CD4-positive, alpha-beta T cell treated with Interleukin-4 for 4 hours (primary cell): ENCODE measurements around the gene DELE1.
A peak's percentile ranks its signal among the peaks of the same experiment; 100 is the strongest.

Source experiments
- DNase-seq: peaks from one replicate; pipeline ENCODE4 v3.0.0-alpha.2; 2020

DELE1 gene, protein sequence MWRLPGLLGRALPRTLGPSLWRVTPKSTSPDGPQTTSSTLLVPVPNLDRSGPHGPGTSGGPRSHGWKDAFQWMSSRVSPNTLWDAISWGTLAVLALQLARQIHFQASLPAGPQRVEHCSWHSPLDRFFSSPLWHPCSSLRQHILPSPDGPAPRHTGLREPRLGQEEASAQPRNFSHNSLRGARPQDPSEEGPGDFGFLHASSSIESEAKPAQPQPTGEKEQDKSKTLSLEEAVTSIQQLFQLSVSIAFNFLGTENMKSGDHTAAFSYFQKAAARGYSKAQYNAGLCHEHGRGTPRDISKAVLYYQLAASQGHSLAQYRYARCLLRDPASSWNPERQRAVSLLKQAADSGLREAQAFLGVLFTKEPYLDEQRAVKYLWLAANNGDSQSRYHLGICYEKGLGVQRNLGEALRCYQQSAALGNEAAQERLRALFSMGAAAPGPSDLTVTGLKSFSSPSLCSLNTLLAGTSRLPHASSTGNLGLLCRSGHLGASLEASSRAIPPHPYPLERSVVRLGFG

DNA sequence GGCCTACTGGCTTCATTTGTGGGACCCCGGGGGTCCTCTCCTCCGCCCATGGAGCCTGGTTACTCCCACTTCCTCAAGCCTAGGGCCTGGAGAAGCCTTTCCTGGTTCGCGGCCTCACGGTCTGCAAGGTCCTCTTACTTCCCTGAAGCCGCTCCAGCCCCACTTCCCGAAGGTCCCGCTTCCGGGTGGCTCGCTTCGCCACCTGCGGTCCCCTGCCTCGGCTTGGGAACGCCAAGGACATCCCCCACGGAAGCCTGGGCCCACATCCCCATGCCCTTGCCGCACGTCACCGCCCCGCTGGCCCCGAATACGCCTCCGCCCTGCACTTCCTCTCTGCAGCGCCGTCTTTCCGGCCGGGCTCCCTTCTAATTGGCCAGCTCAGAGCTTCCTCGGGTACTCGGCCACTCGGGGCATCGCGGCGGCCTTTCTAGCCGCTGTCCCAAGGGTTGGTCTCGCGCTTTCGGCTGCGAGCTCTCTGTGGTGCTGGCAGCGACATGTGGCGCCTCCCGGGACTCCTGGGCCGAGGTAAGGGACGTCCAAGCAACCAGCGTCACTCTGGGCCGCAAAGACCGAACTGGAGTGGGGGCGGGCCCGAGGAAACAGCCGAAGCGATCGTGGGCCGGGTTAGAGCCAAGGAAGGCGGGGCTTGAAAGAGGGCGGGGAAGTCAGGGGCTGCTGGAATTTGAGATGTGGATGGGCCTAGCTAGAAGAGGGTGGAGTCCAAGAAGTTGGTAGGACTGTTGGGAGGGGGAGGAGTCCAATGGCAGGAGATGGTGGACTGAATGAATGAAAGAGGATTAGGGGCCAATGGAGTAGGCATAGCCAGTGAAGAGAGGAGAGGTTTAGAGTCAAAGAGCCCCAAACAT lies at the start of gene DELE1:
TSS of gene DELE1 (plus strand) at position 424 of the 866 bp plus-strand sequence. CDS start at position 495, 71 bp downstream.
- peak; percentile 86 for DNase-seq

DNA sequence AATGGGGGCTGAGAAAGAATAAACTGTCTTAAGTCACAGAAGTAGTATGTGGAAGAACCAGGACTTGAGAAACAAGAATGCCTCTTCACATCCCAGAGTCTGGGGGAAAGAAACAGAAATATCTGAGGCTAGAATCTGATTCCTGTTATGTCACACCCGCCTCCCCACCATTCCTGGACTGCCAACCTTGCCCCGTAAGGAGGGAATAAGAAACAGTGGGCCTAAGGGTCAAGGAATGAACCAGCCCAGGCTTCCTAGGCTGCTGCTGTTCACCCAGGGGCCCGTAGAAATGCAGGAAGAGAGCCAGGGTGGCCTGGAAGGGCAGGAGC lies 49.8 kb upstream of the DELE1 start:
- DNase-seq, result no peak

DNA sequence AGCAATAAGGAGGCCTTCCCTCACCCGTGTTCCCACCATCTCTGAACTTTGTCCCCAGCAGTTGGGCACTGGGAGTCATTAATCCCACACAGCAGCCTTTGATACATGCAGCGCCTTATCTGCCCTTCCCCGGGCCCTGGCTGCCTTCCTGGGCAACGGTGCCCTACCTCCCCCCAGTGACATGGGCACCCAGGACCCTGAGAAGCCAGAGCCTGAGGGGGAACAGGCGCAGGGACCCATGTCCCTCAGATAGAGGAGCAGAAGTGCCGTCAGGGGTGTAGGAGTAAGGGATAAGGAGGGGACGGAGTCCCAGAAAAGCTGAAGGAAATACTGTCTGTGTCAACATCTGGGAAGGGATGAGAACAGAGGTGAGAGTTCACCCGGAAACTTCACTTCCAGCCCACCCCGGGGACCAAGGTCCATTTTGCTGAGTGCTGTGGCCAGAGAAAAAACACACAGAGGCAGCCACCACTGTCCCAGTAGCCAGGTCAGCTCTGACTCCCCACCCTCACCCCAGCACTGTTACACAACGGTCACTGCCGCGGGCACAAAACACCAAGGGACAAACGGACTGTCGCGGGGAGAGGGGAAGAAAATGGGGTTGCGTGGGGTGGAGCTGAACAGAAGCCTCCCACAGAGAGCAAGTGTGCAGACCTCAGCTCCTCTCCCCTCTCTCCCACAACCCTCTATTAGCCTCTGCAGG lies 49.3 kb upstream of the DELE1 start:
- DNase-seq, result no peak

DNA sequence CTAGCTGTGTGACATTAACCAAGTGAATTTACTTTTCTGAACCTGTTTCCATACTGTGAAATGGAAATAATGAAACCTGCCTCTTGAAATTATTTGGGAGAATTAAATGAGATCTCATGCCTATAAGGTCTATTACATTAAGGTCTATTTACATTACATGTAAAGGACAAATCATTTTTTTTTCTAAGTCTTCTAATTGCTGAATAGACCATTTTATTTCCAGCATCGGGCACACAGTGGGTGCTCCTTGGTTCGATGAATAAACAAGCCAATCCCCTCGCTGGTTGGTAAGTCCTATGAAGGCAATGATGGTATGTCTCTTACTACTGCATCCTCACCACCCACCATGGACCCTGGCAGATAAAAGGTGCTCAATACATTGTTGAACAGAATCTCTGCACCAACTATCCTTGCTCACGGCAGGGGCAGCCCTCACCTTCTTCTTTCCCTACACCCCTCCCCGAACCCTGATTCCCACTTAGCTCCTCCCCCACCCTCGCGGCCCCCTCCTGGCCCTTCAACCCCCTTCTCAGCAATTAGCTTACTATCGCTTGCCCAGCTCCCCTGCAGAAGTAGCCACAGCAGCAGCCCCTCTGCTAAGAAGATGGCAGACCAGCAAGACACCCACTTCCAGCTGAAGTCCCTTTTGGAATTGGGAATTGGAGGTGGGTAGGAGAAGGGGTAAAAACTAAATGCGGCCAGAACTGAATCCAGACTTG lies 48.5 kb upstream of the DELE1 start:
- DNase-seq, result no peak

DNA sequence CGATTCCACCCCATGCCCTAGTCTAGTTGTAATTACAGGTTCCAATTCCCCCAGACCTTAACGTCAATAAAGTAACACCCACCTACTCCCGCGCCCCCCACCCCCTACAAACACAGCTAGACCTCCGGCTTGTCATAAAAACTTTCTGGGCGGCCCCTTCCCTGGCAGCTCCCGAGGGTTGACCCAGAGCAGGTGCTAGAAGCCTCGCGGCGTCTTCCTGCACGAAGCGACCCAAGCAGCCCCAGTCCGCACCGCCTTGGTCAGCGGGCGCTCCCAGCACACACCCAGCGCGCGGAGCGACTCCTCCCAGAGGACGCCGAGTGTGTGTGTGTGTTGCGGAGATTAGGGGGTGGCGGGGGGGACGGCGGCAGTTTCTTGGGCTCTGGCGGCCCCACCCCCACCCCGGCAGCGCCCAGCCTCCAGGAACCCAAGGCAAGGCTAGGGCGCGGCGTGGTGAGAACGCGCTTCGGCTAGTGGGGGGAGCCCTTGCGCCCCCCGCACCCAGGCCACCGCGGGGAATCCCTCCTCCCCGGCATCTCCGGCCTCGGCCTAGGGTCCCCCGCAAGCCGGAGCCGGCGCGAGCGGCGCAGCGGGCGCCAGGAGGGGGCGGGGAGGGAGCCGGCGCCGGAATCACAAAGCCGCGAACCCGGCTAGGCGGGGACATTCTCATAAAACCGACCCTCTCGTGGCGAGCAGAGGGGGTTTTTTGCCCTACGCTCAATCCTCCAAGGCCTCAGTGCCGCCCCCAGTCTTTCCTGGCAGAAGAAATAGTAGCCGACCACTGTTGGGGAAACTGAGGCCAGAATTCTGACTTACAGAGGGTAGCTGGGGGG lies 47.7 kb upstream of the DELE1 start:
- DNase-seq, result no peak

DNA sequence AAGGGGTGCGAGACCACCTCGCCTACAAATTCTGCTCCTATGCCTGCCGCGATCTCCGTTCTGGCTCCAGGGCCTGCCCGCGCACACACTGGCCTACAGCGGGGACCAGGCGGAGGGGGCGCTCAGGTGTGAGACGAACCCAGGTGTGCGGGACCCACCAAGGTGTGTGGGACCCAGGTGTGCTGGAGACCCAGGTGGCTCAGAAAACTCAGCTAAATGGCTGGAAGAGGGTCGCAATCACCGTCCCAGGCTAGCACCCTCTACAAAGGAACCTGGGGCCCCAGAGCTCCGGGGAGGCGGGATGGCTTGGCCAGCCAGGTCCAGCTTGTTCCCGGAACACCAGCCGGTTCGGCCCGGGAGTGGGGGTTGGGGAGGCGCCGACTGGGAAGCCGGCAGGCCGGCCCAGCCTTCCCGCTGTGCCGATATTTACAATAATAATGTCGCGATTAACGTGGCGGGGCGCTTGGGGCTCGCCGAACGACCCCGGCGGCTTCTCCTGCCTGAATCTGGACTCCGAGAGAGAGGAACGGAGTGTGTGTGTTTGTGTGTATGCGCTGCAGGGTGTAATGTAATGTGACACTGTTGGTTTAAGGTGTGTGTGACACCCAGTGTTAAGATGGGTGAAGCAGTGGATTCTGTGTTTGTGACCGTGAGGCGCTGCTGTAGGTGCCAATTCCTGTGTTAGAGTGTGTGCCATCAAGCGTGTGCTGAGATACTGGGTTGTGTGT lies 46.9 kb upstream of the DELE1 start:
- DNase-seq, result peak; percentile 5

DNA sequence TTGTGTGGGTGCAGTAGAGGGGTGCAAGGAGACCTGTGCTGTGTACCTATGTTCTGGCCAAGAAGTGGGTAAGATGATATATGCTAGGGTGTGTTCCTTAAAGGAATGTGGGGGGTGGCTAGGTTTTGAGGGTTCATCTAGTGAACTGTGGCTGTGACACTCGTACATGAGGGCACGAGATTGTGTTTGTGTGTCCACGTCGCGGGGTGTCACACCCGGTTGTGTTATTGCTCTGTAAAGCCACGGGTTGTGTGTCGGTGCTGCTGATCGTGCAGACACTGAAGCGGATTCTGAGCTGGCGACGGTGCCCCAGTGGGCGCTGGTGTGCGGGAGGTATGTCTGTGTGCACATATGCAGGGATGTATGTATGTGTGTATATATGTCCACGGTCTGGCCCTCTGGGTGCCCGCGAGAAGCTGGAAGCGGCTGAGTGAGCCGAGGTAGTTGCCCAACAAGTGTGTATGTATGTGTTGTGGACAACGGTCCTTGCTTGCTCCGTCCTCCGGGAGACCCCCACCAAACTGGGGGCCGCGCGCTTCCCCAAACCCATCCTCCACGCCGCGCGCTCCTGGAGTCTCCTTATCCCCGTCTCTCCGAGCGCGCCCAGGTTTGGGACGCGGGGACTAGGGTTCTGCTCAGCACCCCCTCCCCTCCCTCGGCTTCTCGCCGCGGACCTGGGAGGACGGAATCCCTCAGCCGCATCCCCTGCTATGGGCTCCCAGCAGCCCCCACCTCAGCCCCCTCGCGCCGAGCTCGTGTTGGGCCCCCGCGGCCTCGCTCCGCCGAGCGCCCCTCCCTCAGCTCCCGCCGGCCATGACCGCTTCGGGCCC lies 46.1 kb upstream of the DELE1 start:
- peak; percentile 8 for DNase-seq

DNA sequence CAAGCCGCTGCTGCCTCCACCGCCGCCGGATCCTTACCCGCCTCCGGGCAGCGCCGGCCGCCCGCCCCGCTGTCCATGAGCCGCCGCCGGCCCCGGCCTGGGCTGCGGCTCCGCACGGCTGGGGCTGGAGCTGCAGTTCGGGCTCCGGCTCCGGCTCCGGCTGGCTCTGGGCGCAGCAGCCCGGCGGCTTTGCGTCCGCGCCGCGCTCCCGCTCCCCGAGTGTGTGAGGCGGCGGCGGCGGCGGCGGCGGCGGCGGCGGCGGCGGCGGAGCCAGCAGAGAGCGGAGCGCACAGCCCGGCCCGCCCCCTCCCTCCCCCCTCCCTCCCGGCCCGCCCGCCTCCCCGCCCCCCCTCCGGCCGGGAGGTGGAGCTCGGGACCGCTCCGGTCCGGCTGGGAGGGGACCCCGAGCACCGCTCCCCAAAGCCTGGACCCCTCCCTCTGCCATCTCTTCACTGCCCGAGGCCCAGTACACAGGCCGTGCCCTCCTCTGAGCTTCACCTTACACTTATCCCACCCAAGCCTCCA lies 45.4 kb upstream of the DELE1 start, which contains the start of gene PCDH1:
TSS of gene PCDH1 (minus strand) at position 225 of the 525 bp plus-strand sequence. CDS start at position 77, 148 bp downstream.
- DNase-seq, result no peak

DNA sequence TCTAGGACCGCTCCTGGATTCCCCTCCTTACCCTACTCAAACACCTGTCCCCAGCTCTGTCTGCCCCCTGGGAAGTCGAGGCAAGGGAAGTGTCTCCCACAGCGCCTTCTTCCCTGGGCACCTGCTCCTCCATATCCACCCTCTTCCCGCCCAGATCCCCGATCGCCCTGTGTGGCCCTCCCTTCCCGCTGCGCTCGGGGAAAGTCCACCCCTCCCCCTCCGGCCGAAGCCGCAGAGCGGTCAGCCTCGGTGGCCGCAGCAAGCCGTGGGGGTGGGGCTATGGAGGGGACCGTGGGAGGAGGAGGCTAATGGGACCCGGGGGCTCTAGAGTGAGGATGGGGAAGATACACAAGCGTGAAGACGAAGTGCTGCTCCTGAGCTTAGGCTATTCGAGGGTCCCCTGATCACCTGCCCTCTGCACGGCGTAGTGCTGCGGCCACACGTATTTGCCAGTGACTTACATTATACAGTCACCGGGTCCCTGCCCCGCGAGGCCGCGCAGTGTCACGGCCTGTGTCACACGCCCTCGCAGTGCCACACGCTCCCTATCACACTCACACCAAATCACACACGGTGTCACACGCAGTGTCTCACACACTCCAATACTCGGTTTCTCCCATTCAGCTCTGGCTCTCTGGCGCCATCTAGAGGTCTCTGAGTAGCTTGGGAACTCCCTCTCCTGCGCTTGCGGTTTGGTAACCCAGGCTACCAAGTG lies 44.8 kb upstream of the DELE1 start:
- DNase-seq, result peak; percentile 94

DNA sequence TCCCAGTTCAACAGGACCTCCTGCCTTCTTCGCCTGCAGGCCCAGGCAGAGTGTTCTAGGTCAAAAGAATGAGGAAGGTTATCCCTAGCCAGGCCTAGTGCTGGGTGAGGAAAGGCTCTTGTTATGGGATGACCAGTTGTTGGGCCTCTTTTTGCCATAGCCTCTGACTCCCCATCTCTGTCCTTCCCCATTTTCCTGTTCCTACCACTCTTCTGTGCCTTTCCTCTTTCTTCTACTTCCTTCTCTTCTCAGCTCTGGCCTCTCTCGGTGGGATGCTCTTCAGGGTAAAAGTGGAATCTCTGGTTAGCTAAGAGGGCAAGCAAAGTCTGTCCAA lies 44.3 kb upstream of the DELE1 start:
- no peak for DNase-seq

DNA sequence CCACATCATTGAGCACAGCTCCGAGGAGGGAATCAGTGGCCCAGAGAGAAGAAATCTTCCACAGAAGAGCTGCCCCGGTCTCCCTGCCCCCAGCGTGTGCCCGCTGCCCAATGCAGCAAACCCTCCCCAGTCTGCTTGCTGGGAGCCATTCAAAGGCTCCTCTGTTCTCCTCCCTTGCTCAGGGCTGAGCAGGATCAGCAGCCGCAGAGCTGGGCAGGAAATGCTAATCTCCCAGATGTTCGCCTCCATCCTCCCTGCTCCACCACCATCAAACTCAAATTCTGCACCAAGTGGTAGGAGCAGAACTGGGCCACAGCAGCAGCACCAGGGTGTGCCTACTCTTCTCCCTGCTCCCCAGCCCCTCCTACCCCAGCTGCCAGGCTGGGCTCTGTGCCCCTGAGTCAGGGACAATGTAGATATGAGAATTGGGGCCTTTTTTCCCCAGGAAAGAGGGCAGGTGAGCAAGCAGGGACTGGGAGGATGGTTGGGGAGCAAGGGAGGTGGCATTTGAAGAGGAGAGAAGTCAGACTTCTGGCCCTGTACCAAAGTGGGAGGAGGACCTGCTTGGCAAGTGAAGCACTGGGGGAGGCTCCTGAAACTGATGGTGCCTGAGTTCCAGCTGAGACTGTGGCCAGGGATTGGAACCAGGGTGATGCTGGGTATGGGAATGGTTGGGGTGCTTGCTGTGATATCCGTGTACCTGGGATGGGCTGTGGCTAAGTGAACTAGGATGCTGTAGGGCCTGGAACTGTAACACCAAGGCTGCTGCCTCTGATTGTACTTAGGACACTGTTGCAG lies 43.5 kb upstream of the DELE1 start:
- DNase-seq, result no peak

DNA sequence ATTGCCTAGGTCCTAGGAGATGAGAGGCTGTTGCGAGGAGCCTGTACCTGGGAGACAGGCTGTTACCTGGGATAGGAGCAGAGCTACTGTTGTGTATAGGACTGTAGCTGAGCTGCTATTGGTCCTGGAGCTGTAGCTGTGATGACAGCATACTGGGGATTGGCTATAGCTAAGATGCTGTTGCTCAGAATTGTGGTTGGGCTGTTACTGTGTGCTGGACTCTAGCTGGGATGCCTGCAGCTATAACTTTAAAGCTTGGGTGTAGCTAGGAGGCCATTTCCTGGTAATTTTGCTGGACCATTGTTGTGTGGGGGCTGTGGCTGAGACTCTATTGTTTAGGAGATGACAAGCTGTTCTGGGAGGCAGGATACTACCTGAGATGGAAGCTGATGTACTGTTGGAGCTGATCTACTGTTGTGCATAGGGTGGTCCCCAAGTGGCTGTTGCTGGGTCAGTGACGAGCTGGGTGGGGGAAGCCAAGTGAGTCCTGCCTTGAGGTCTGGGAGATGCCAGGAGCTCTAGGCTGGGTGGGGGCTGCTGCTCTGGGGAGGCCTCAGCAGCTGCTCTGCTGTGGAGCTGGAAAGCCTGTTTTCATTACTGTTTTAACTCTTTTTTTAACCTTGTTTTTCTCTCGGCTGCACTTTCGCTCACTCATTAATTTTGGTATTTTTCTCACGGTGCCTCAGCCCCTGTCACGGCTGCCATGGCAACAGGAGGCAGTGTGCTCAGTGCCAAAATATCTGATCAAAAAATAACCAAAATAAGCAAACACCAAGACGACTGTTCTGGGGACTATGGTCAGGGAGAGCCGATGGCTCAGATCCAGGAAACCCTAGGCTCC lies 42.5 kb upstream of the DELE1 start:
- DNase-seq, result no peak

DNA sequence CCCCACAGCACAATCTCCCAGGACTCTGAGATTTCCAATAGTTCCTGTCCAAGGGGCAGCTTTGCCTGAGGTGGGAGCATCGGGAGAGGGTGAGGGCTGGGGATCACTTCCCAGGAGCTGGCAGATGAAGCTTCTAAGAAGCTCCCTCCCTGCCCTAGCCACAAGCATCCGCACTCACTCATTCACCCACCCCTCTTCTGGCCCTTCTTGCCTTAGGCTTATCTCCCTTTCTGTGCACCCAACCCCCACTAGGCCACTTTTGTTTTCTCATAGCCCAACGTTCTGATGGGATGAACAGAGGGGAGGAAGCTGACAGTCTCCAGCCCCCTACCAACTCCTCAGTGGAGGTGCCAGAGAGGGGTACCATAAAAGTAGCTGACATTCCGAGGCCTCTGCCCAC lies 41.8 kb upstream of the DELE1 start:
- no peak for DNase-seq

DNA sequence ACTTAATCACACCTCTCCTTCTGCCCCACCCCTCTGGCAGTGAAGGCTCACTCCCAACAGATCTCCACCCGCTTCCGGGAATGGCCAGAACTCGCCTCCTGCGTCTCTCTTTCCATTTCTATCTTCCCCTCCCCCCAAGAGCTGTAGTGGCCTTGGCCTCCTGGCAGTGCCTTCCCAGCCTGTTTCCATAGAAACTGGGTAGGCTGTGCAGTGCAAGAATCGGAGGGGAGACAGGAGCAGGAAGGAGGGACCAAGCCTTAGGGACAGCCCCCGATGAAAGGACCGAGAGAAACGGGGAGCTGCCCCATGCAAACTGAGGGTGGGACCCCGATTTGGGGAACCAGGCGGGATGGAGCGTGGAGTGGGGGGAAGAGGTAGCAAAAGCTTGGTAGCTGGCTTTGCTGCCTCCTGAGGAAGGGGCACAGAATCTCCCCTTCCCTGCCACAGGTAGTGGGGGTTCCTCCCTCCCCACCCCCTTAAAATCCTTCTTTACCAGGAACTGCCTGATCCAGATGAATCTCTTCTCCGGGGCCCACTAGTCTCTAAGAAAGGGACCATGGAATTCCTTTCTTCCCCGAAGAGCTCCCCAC lies 41.0 kb upstream of the DELE1 start:
- no peak for DNase-seq

DNA sequence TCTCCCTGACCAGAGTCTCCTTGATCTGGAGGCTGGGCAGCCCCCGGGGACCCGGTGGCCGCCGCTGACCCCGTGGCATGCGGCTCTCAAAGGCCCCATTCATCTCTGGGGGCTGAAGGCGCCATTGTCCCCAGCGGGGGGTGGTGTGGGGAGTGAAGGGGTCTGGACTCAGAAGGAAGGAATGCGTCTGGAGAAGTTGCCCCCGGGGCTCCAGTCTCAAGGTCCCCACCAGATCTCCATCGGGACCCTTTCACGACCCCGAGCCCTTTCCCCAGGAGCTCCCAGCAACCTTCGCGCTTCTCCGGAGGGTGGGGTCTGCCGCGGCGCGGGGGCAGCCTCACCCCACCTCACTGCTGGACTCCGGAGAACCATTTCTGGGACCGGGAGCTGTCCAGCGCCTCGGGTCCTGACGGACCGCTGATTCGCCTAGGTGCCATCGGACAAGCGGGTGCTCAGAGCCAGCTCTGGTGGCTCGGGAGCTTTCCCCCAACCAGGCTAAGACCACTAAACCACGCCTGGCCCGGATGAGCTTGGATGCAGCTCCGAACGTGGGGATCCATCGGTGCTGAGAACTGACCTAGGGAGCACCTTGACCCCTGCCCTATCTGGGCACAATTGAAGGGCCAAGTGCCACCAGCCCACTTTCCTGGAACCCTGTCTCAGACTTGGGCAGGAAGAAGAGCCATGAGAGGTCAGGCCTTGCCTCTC lies 40.3 kb upstream of the DELE1 start:
- DNase-seq, result no peak

DNA sequence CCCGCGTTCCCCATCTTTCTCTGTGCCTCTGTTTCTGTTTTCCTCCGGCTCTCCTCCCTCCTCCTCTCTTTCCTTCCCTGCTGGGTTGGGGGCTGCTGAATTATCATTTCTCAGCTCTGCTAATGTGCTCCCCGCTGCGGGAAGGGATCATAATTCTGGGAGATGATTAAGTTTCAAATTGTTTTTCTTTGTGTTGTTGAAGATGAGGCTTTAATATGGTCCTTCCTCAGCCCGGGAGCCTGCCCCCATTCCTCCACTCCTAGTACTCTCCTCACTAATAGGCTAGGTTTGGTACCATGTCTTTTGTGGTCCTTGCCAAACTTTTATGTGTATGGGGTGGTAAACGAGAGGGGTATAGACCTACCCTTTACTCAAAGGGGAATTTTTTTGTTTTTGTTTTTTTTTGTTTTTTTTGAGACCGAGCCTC lies 39.8 kb upstream of the DELE1 start:
- no peak for DNase-seq
